ENCODE results near the gene MIP. TPM values are rescaled to one million over a fixed set of nuclear protein-coding genes. Genes with fewer than 3 reads are reported as not detected.

MIP gene
- total and polyA plus RNA-seq, 2 donors (not counting 1 experiment from before 2014, with no cell fraction given): not detected

DNA sequence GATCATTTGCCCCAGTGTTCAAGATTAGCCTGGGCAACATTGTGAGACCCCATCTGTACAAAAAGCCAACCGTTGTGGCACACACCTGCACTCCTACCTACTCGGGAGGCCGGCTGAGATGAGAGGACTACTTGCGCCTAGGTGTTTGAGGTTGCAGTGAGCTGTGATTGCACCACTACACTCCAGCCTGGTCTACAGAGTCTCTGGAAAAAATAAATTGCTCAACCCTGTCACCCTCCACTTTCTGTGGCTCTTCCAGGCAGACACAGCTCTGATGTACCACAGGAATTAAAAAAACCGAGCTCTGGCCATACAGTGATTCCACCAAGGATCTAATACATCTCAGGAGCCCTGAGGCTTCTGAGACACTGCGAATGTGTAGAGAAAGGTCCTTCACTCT lies 19.6 kb downstream of the MIP start:
- H3K9ac ChIP-seq (ENCODE audit: insufficient read depth, low read length): no peak overlapping the region
- no peaks in the 10 kb centered on the region for H3K4me1 ChIP-seq (ENCODE audit: control insufficient read depth, extremely low read depth, insufficient read depth, low read length)
- no peak for TF ChIP-seq EZH2 (IDR thresholded peaks at IDR 0.05; ENCODE audit: low read length, missing control alignments)
- TF ChIP-seq, protein P1, sequence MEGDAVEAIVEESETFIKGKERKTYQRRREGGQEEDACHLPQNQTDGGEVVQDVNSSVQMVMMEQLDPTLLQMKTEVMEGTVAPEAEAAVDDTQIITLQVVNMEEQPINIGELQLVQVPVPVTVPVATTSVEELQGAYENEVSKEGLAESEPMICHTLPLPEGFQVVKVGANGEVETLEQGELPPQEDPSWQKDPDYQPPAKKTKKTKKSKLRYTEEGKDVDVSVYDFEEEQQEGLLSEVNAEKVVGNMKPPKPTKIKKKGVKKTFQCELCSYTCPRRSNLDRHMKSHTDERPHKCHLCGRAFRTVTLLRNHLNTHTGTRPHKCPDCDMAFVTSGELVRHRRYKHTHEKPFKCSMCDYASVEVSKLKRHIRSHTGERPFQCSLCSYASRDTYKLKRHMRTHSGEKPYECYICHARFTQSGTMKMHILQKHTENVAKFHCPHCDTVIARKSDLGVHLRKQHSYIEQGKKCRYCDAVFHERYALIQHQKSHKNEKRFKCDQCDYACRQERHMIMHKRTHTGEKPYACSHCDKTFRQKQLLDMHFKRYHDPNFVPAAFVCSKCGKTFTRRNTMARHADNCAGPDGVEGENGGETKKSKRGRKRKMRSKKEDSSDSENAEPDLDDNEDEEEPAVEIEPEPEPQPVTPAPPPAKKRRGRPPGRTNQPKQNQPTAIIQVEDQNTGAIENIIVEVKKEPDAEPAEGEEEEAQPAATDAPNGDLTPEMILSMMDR (conservative IDR thresholded peaks at IDR 0.05 in 1 of 2, IDR thresholded peaks at IDR 0.05 in 1 of 2; ENCODE audit: low read depth in 1 of 2, low read length in 2 of 2): no peak
- no peaks in the 10 kb centered on the region for H4K20me1 ChIP-seq (ENCODE audit: control insufficient read depth, extremely low read depth, insufficient read depth, low read length)
- no peak overlapping the region for H3K4me3 ChIP-seq (replicated peaks in 1 of 4; ENCODE audit: control extremely low read depth in 1 of 4, insufficient read depth in 1 of 4, low read depth in 3 of 4, low read length in 4 of 4)
- H3K27ac ChIP-seq (ENCODE audit: insufficient read depth, low read length): no peak overlapping the region
- peaks cover 8% of the 10 kb centered on the region for H3K79me2 ChIP-seq (ENCODE audit: control insufficient read depth, insufficient read depth, low read length)
- peaks cover 2% of the 10 kb centered on the region for H3K36me3 ChIP-seq (ENCODE audit: control insufficient read depth, insufficient read depth, low read length)
- DNase-seq (ENCODE audit: low read depth in 2 of 2): no peak
- H3K27me3 ChIP-seq (ENCODE audit: control insufficient read depth, insufficient read depth, low read length): no peaks in the 10 kb centered on the region
- H2AFZ ChIP-seq (ENCODE audit: low read length): no peak overlapping the region
- no peak overlapping the region for H3K4me2 ChIP-seq (ENCODE audit: extremely low read depth, insufficient read depth, low read length)
- H3K9me3 ChIP-seq (ENCODE audit: control insufficient read depth, insufficient read depth, low read depth, low read length): no peaks in the 10 kb centered on the region

DNA sequence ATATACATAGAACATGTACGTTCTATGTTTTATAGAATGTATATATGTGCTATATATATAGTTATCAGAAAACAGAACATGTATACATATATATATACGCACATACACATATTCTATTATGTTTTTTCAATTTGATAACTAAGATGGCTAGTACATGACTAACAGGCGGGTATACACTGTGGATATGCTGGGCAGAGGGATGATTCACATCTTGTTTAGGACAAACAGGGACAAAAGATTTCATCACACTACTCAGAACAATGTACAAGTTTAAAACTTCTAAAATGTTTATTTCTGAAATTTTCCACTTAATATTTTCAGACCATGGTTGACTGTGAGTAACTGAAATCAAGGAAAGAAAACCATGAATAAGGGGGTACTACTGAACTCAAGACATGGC lies 22.6 kb downstream of the MIP start:
- no peak for TF ChIP-seq EZH2 (IDR thresholded peaks at IDR 0.05; ENCODE audit: low read length, missing control alignments)
- TF ChIP-seq, protein P1 (conservative IDR thresholded peaks at IDR 0.05 in 1 of 2, IDR thresholded peaks at IDR 0.05 in 1 of 2; ENCODE audit: low read depth in 1 of 2, low read length in 2 of 2): no peak

DNA sequence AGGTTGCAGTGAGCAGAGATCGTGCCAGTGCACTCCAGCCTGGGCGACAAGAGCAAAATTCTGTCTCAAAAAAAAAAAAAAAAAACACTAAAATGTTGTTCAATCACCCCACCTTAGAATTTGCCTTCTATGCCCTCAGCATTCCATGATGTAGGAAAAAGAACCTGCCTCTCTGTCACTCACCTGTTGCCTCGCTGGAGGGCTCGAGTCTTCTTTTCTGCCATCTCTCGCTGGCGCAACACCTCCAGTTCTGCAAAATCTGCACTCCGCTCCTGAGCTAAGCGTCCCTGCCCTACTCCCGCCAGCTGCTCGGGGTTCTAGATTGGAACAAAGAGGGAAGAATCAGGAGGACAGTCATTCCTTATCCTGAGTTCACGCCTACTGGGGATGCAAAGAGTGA lies 23.2 kb downstream of the MIP start:
- Histone ChIP-seq H3K79me2 (ENCODE audit: control insufficient read depth, insufficient read depth, low read length) (peaks cover 3% of the 10 kb centered on the region), H2AFZ (ENCODE audit: low read length) (no peak overlapping the region), H3K4me3 (replicated peaks in 1 of 4; ENCODE audit: control extremely low read depth in 1 of 4, insufficient read depth in 1 of 4, low read depth in 3 of 4, low read length in 4 of 4) (no peak overlapping the region), H3K27me3 (ENCODE audit: control insufficient read depth, insufficient read depth, low read length) (no peaks in the 10 kb centered on the region), H3K4me1 (ENCODE audit: control insufficient read depth, extremely low read depth, insufficient read depth, low read length) (no peaks in the 10 kb centered on the region), H3K36me3 (ENCODE audit: control insufficient read depth, insufficient read depth, low read length) (peaks cover 4% of the 10 kb centered on the region), H3K9me3 (ENCODE audit: control insufficient read depth, insufficient read depth, low read depth, low read length) (no peaks in the 10 kb centered on the region), H3K9ac (ENCODE audit: insufficient read depth, low read length) (no peak overlapping the region), H3K4me2 (ENCODE audit: extremely low read depth, insufficient read depth, low read length) (no peak overlapping the region), H4K20me1 (ENCODE audit: control insufficient read depth, extremely low read depth, insufficient read depth, low read length) (no peaks in the 10 kb centered on the region), H3K27ac (ENCODE audit: insufficient read depth, low read length) (no peak overlapping the region)
- TF ChIP-seq, protein P1 (conservative IDR thresholded peaks at IDR 0.05 in 1 of 2, IDR thresholded peaks at IDR 0.05 in 1 of 2; ENCODE audit: low read depth in 1 of 2, low read length in 2 of 2): no peak
- no peak for TF ChIP-seq EZH2 (IDR thresholded peaks at IDR 0.05; ENCODE audit: low read length, missing control alignments)
- no peak for DNase-seq (ENCODE audit: low read depth in 2 of 2)

More for the DNA sequence above, 22.6 kb downstream of the MIP start:
- Histone ChIP-seq H3K79me2 (ENCODE audit: control insufficient read depth, insufficient read depth, low read length) (peaks cover 4% of the 10 kb centered on the region), H4K20me1 (ENCODE audit: control insufficient read depth, extremely low read depth, insufficient read depth, low read length) (no peaks in the 10 kb centered on the region), H3K9me3 (ENCODE audit: control insufficient read depth, insufficient read depth, low read depth, low read length) (no peaks in the 10 kb centered on the region), H3K4me1 (ENCODE audit: control insufficient read depth, extremely low read depth, insufficient read depth, low read length) (no peaks in the 10 kb centered on the region), H3K36me3 (ENCODE audit: control insufficient read depth, insufficient read depth, low read length) (peaks cover 4% of the 10 kb centered on the region), H3K27ac (ENCODE audit: insufficient read depth, low read length) (no peak overlapping the region), H3K9ac (ENCODE audit: insufficient read depth, low read length) (no peak overlapping the region), H3K4me2 (ENCODE audit: extremely low read depth, insufficient read depth, low read length) (no peak overlapping the region), H3K27me3 (ENCODE audit: control insufficient read depth, insufficient read depth, low read length) (no peaks in the 10 kb centered on the region), H3K4me3 (replicated peaks in 1 of 4; ENCODE audit: control extremely low read depth in 1 of 4, insufficient read depth in 1 of 4, low read depth in 3 of 4, low read length in 4 of 4) (no peak overlapping the region), H2AFZ (ENCODE audit: low read length) (no peak overlapping the region)
- no peak for DNase-seq (ENCODE audit: low read depth in 2 of 2)
